GM18517 (cell line): ENCODE measurements around the gene GMNC.
"Not testable (repeated sequence)": the region's sequence is repeated elsewhere in the genome, so short reads cannot be mapped to it uniquely, and the experiment has no call there.

ENCODE experiments used
- ATAC-seq: cut with Tn5 transposase; IDR thresholded peaks from one replicate; pipeline ENCODE4 v1.9.1; 2021; ENCODE audit warnings: mild to moderate bottlenecking, moderate library complexity; ENCODE audit not compliant: unreplicated experiment

The GMNC gene

GRCh38 chr3:190862209-190863118, at the start of gene GMNC:
Gene GMNC, minus strand, starts transcription at chr3:190862694. Its CDS starts 79 bp downstream, at chr3:190862615.
- ATAC-seq, result peak; percentile 86

- ATAC-seq, result no peak
Measured at GRCh38 chr3:190911382-190911781, 48.9 kb upstream of the GMNC start.

GRCh38 chr3:190909908-190910307, 47.4 kb upstream of the GMNC start:
- ATAC-seq, result no peak

GRCh38 chr3:190903156-190903555, 40.7 kb upstream of the GMNC start:
- no peak for ATAC-seq

- no peak for ATAC-seq
Measured at GRCh38 chr3:190902292-190902691, 39.8 kb upstream of the GMNC start.

GRCh38 chr3:190892395-190892902, 30.0 kb upstream of the GMNC start:
- ATAC-seq, result no peak

GRCh38 chr3:190886945-190887344, 24.5 kb upstream of the GMNC start:
- peak; percentile 63 for ATAC-seq

GRCh38 chr3:190883973-190884832, 21.7 kb upstream of the GMNC start:
- peak; percentile 81 for ATAC-seq

- ATAC-seq, result no peak
Measured at GRCh38 chr3:190883141-190883540, 20.6 kb upstream of the GMNC start.

GRCh38 chr3:190877925-190878324, 15.4 kb upstream of the GMNC start:
- no peak for ATAC-seq

- ATAC-seq, result not testable (repeated sequence)
Measured at GRCh38 chr3:190876433-190876832, 13.9 kb upstream of the GMNC start.

- ATAC-seq, result not testable (repeated sequence)
Measured at GRCh38 chr3:190875061-190875460, 12.6 kb upstream of the GMNC start.

GRCh38 chr3:190870127-190870526, 7.6 kb upstream of the GMNC start:
- ATAC-seq, result no peak

- no peak for ATAC-seq
Measured at GRCh38 chr3:190867071-190867470, 4.6 kb upstream of the GMNC start.

- peak; percentile 42 for ATAC-seq
Measured at GRCh38 chr3:190865828-190866227, 3.3 kb upstream of the GMNC start.

GRCh38 chr3:190865419-190865818, 2.9 kb upstream of the GMNC start:
- peak; percentile 50 for ATAC-seq

GRCh38 chr3:190864002-190864401, 1.5 kb upstream of the GMNC start:
- no peak for ATAC-seq

- no peak for ATAC-seq
Measured at GRCh38 chr3:190863119-190863465, 598 bp upstream of the GMNC start.

GRCh38 chr3:190860521-190860920, 2.0 kb downstream of the GMNC start:
- no peak for ATAC-seq

GRCh38 chr3:190855151-190855550, 7.3 kb downstream of the GMNC start:
- ATAC-seq, result no peak

GRCh38 chr3:190854062-190854461, 8.4 kb downstream of the GMNC start:
- ATAC-seq, result no peak

GRCh38 chr3:190853464-190853863, 9.0 kb downstream of the GMNC start:
- ATAC-seq, result no peak
